Right lobe of liver (tissue), 4 donors: Measurements from ENCODE around the gene OSGEPL1.

Source experiments
- POLR2A ChIP-seq: fragments of 450-650 bp; IDR thresholded peaks from one replicate; pipeline ENCODE4 v1.6.1; 2017; ENCODE audit warnings: antibody characterized with exemption, mild to moderate bottlenecking
- TF ChIP-seq, protein P1 (sequence below), 4 donors: fragments of 200-600 bp in 3 of 4; fragments of 450-650 bp in 1 of 4; IDR thresholded peaks; one replicate each; pipeline versions ENCODE4 v1.5.1 to v1.8.0; 2016 to 2022; ENCODE audit warnings: antibody characterized with exemption in 4 of 4, mild to moderate bottlenecking in 2 of 4
- donor health status: DM: no; HTN: no; CAD: no.
- donor health status: DM: no; HTN: no; CAD: no.
- donor health status: DM: no; HTN: yes; CAD: no.

GRCh38 chr2:189794310-189794709 lies 31.7 kb upstream of the OSGEPL1 start:
- TF ChIP-seq, protein P1, sequence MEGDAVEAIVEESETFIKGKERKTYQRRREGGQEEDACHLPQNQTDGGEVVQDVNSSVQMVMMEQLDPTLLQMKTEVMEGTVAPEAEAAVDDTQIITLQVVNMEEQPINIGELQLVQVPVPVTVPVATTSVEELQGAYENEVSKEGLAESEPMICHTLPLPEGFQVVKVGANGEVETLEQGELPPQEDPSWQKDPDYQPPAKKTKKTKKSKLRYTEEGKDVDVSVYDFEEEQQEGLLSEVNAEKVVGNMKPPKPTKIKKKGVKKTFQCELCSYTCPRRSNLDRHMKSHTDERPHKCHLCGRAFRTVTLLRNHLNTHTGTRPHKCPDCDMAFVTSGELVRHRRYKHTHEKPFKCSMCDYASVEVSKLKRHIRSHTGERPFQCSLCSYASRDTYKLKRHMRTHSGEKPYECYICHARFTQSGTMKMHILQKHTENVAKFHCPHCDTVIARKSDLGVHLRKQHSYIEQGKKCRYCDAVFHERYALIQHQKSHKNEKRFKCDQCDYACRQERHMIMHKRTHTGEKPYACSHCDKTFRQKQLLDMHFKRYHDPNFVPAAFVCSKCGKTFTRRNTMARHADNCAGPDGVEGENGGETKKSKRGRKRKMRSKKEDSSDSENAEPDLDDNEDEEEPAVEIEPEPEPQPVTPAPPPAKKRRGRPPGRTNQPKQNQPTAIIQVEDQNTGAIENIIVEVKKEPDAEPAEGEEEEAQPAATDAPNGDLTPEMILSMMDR (IDR thresholded peaks at IDR 0.05), result no peak
- no peak for TF ChIP-seq POLR2A
